ENCODE data around the gene GFRA4.

The GFRA4 gene

DNA sequence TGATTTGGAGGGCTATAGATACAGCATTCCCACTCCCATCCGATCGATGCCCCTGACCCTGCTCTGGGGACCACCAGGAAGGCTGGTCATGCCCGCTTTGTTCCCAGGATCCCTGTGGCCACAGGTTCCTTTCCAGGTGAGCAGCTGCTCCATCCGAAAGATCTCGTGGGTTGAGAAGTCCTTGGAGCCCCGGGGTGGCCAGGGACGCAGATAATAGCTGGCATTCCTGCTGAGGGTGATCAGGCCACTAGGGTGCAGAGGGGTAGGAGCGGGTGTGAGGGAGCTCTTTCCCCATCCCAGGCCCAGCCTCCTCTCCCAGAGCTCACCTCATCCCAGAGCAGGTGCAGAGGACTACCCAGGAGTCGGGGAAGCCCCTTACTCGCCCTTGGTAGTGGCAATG lies 11.2 kb upstream of the GFRA4 start:
- no peak for DNase-seq (ENCODE audit: low read depth)

GRCh38 chr20:3673221-3674070 lies 10.2 kb upstream of the GFRA4 start:
- DNase-seq (ENCODE audit: low read depth), result no peak

GRCh38 chr20:3672547-3673171 lies 9.5 kb upstream of the GFRA4 start:
- DNase-seq (ENCODE audit: low read depth), result no peak

DNA sequence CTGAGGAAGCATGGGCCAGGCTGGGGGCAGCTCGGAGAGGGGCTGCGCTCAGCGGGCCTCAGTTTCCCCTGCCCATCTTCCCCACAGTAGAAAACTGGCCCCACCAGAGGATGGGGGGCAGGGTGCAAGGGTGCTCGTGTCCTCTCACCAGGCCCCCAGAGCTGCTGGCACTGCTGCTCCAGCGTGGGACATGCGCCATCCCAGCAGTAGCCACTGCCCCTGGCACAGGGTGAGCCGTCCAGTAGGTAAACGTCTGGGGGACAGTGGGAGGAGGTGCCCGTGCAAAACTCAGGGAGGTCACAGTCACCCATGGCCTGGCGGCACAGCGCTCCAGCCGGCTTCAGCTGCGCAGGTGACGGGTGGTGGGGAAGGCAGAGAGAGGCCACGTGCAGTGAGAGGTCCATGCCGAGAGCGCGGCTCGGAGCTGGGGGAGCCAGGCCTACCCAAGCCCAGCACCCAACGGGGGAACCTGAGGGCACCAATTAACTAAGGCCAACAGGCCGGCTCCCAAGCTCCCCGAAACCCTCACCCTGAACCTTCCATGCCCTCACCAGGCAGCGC lies 8.9 kb upstream of the GFRA4 start:
- DNase-seq (ENCODE audit: low read depth), result no peak

DNA sequence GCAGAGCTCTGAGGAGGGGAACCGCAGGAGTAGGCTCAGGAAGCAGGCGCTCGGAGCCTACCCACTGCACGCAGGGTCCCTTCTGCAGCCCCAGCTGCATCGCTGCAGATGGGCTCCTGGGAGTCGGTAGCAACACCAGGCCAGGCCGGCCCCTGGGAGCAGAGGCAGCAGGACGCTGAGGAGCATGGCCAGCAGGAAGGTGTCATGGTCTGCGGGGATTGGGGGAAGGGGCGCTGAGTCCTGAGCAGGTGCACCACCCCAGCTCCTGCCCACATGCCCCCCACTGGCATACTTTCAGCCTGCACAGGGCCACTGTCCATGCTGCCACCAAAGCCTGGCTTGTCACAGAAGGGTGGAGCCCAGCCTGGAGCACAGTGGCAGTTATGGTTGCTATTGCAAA lies 7.7 kb upstream of the GFRA4 start:
- no peak for DNase-seq (ENCODE audit: low read depth)

GRCh38 chr20:3670511-3670910 lies 7.3 kb upstream of the GFRA4 start:
- no peak for DNase-seq (ENCODE audit: low read depth)

DNA sequence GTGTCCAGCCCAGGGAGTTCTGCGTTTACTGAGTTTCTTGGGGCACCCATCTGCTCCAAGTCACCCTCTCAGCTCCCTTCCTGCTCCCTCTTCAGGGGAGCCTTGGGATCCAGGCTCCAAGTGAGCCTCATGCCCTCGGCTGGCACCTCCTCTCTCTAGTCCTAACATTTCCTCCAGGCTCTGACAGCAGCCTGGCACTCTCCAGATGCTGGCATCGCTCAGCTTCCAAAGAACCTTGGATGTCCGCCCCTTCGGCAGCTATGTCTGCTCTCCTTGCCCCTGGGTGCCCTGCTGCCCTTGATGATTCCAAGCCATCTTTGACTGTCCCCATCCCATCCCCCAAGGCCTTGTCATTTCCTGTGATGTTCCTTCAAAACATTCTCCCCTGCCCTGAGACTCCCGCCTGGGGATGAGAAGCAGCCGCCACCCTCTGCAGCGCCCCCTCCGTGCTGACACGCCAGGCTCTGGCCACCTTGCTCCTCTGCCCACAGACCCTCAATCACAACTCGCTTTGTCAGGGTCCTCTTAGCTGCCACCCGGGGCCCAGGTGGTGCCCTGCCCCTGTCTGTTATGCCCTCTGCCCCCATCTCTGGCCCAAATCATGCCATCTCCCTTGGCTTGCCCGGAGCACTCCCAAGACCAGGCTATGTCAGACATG lies 6.6 kb upstream of the GFRA4 start:
- no peak for DNase-seq (ENCODE audit: low read depth)

DNA sequence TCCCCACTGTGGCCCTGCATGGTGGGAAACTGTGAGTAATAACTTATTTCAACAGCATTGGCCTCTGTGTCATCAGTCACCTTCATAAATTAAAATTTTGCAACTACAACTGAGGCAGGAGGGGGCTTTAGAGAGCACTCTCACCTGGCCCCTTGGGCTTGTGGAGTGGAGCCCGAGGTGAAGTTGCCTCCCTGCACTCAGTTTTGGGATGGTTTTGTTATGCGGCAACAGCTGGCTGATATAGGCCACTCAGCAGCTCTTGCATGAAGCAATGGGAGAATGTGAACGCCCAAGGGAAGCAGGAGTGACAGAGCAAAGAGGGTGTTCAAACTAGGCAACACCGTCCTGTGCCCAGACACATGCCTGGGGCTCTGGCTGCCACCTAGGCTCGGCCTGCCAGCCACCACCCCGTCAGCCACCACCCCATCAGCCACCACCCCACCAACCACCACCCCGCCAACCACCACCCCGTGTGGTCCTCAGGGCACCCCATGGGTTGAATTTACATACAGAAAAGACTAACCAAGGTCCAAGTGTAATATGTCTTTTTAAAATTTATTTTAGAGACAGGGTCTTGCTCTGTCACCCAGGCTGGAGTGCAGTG lies 4.3 kb upstream of the GFRA4 start:
- DNase-seq (ENCODE audit: low read depth), result no peak

- no peak for DNase-seq (ENCODE audit: low read depth)
These were observed 659 bp upstream of the GFRA4 start for GRCh38 chr20:3663858-3664257.

DNA sequence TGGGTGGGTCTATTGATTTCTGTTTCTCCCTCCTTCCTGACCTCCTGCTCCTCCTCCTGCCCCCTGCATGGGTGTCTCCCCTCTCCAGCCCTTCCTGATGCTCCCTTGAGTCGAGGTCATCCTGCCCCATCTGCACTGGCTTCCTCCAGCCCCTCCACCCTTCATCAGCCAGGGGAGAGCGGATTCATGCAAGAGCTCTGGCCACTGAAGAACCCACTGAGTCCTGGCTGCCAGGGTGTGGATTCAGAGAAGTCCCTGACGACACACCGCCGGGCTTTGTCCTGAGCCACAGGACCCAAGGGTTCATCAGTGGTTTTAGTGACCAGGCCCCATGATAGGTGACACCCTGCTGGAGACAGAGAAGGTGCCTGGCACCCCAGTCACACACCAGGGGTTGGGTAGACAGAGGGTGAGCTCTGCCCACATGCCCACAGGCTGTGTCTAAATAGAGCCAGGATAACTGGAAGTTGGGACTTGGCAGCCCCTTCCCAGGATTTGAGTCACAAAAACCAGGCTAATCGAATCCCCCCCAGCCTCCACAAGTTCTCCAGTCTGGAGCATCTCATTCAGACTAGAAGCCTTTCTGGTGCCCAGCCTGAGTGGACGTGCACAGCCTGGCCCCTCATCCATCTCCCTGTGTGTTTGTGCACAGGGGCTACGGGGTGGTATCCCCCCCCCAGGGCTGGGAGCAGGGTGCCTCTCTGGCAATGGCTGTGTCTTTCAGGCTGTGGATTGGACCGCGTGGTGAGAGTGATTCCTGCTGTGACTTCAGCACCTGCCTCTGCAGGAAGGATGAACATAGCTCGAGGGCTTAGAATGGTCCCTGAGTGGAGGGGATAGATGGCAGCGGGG lies 1.2 kb downstream of the GFRA4 start:
- no peak for DNase-seq (ENCODE audit: low read depth)

DNA sequence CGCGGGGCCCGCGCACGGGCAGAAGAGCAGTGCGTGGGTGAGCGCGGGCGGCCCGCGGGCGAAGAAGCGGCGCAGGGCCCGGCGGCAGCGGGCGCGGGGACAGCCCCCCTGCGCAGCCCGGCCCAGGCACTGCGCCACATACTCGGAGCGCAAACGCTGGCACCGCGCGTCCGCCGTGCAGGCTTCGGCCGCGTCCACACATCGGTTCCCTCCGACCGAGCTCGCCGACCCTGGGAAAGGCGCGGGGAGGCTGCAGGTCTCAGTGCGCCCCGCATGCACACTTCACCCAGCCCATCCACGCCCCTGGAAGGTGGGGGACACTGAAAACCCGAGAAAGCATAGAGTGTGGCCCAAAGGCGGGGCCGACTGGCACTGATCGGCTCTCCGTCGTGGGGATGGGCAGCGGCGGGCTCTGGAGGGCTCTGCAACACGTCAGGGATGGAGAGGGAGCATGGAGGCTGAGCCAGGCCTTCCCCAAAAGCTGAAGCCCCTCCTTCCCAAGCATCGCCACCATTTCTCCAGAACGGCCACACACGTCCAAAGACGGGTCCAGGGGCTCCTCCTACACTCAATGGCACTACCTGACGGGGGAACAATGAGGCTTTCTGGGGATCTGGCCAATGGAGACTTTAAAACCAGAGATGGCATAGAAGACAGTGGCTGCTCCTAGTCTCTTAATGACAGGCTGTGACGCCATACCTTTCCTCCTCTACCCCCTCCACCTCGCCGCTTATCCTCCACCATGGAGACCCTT lies 2.0 kb downstream of the GFRA4 start:
- no peak for DNase-seq (ENCODE audit: low read depth)

DNA sequence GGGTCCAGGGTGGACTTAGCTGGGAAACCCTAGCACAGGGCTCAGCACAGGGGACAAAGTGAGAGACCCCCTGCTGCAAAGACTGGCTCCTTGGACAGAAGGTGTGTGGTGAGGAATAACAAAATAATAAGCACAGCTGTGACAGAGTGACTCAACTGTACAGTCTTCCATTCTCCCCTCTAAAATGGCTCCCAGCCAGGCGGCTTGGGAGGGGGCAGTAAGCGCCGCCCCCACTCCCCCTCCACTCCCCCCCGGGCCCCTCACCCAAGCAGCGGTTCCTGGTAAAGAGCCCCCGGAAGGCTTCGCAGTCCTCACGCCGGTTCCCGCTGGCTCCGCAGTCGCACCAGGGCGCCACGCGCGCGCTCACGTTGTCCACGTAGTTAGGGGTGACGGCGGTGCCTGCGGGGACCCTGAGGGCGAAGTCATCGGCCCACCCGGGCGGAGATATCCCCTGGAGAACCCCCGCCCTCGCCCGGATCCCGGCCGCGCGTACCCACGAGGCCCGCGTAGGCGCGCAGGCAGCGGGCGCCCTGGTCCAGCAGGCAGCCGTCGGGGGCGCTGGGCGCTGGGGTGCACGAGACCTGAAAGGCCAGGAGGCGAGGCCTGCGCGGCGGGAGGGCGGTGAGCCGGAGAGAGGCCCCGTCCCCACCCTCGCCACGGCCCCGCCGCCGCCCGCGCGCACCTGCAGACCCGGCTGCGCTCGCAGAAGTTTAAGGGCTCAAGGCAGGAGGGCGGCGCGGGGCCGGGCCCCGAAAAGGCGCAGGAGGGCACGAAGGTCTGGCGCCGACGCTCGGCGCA lies 2.7 kb downstream of the GFRA4 start:
- no peak for DNase-seq (ENCODE audit: low read depth)

DNA sequence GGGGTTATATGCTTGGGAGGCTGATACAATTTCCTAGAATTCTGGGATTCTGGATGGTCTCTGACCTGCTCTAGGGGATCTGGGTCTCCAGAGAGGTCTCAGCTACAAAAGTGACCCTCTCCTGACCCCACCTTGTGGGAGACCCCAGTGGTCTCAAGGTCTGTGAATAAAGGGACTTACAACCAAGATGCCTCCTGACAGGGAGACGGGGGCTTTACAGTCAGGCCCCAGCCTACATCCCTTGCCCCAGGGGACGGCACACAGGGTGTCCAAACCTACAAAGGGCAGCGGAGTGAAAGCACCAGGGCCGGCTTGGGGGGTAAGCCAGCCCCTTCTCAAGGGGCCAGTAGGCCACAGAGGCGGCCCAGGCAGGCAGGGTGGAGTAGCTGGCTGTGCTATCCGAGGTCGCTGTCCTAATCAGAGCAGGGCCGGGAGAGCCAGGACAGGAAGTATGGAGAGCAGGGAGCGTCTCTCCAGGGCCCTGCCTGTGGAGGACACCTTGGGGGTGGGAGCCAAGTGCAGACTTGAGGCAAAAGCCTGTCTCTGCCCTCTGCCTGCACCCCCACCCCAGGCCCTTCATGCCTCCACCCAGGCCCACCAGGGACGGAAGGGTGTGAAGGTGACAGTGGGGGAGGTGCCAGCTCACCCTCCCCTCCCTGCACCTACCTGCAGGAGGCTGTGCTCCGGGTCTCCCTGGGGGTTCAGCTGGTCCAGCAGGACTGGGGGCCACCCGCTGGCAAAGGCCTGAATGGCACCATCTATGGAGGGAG lies 3.5 kb downstream of the GFRA4 start:
- no peak for DNase-seq (ENCODE audit: low read depth)

GRCh38 chr20:3658716-3659491 lies 4.3 kb downstream of the GFRA4 start:
- no peak for DNase-seq (ENCODE audit: low read depth)

DNA sequence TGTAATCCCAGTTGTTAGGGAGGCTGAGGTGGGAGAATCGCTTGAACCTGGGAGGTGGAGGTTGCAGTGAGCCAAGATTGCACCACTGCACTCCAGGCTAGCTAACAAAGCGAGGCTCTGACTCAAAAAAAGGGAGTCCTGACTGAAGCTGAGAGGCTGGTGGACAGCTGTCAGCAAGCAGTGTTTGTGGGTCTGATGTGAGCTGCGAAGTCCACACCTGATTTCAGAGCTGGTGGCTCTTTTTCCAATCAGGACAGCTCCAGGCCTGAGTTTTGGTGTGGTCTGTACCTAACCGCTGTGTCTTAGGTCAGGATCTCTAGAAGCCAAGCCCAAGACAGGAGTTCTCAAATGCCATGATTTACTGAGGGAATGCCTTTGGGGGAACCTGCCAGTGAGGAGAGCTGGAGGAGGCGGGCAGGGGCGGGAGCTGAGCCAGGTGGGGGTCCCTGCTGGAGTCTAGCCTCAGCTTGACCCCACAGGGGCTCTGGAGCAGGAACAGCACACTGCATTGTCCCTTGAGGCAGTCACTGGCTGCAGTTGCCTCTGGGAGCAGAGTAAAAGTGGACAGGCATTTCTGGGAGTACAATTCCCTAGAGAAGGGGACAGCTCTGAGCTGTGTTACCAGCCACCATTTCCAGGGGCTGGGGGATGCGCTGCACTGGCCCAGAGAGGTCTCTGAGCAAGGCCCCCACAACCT lies 5.0 kb downstream of the GFRA4 start:
- no peak for DNase-seq (ENCODE audit: low read depth)

DNA sequence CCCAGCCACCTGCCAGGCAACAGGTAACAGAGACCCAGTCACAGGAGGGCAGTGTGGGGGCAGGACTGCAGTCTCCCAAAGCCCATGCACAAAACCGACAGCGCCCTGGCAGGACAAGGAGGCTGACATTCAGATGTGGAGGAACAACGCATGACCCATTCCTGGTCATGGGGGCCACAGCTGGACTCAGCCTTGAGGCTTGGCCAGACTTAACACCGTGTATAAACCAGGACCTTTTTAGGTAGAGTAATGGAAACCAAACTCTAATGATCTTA lies 8.1 kb downstream of the GFRA4 start:
- DNase-seq (ENCODE audit: low read depth), result no peak

- DNase-seq (ENCODE audit: low read depth), result no peak
These were observed 8.7 kb downstream of the GFRA4 start for GRCh38 chr20:3654326-3655130.
